Mucosa of stomach (tissue), 1 donor: ENCODE results near the gene CCM2.
A peak's percentile ranks its signal among the peaks of the same experiment; 100 is the strongest.

Experiments used
- H3K27me3 ChIP-seq: one replicate; pipeline ENCODE4 v1.7.0; 2013; ENCODE audit warnings: mild to moderate bottlenecking, low read length; ENCODE audit not compliant: control insufficient read depth, insufficient read depth
- H3K36me3 ChIP-seq: one replicate; pipeline ENCODE4 v1.7.0; 2013; ENCODE audit warnings: low read length; ENCODE audit not compliant: control insufficient read depth, insufficient read depth
- H3K4me1 ChIP-seq: one replicate; pipeline ENCODE4 v1.7.0; 2013; ENCODE audit warnings: mild to moderate bottlenecking, low read length; ENCODE audit not compliant: control insufficient read depth, insufficient read depth
- H3K4me3 ChIP-seq: one replicate; pipeline ENCODE4 v1.7.0; 2013; ENCODE audit warnings: low read length
- H3K9ac ChIP-seq: one replicate; pipeline ENCODE4 v1.7.0; 2013; ENCODE audit warnings: mild to moderate bottlenecking, low read length, moderate library complexity
- H3K9me3 ChIP-seq: one replicate; pipeline ENCODE4 v1.7.0; 2013; ENCODE audit warnings: mild to moderate bottlenecking, low read length, moderate library complexity; ENCODE audit not compliant: control insufficient read depth
- donor health status: Pancreatic carcinoma.

CCM2 gene

DNA sequence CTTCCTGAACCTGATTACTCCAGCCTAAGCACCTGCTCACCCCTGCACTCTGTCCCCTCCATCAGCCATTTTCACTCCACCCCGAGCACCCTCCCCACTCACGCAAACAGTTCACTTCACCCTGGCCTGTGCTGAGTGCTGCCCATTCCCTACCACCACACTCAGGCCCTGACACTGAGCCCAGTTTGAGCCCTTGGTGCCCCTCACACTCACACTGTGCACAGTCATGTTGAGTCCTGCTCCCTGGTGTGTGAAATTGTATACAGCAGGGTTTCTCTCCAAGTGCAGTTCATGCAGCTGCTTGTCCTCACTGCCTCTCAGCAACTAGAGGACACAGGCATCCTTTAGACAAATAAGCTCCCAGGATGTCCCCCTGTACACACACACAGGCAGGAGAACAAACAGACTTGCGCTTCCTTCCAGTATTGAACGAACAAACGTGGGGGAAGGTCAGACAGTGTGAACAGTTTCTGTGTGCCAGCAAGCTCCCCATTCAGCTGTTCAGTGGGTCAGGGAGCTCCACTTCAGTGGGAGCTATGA, 28.0 kb upstream of the CCM2 start:
- no peaks in the 10 kb centered on the region for H3K36me3 ChIP-seq
- H3K9ac ChIP-seq = no peak overlapping the region
- H3K27me3 ChIP-seq = no peaks in the 10 kb centered on the region
- peaks cover 8% of the 10 kb centered on the region for H3K4me1 ChIP-seq
- no peaks in the 10 kb centered on the region for H3K9me3 ChIP-seq
- no peak overlapping the region for H3K4me3 ChIP-seq

- Histone ChIP-seq H3K4me1 (peaks cover 5% of the 10 kb centered on the region), H3K9ac (no peak overlapping the region), H3K27me3 (no peaks in the 10 kb centered on the region), H3K4me3 (no peak overlapping the region), H3K36me3 (no peaks in the 10 kb centered on the region), H3K9me3 (no peaks in the 10 kb centered on the region)
Observed at GRCh38 chr7:44972562-44972961, 27.4 kb upstream of the CCM2 start.

DNA sequence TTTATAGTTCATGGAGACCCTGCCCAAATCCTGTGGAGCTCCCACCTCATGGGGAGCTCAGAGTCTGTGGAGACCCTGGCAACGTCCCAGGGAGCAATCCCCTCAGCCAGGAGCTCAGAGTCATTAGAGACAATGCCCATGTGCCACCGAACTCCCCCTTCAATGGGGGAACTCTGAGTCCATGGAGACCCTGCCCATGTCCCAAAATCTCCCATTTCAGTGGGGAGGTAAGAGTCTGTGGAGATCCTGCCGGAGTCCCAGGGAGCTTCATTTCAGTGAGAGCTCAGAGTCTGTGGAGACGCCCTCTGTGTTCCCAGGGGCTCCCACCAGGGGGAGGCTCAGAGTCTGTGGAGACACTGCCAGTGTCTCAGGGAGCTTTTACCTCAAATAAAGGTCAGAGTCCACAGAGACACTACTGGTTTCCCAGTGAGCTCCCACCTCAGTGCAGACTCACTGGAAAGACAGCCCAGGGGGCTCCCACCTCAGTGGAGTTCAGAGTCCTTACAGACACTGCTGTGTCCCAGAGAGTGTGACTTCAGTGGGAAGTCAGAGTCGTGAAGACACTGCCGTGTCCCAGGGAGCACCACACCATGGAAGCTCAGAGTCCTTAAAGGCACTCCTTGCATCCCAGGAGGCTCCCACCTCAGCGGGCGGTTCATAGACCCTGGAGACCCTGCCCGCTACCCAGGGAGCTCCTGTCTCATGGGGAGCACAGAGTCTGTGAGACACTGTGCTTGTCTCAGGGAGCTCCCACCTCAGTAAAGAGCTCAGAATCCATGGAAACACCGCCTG, 26.2 kb upstream of the CCM2 start:
- Histone ChIP-seq H3K4me3 (no peak overlapping the region), H3K9me3 (no peaks in the 10 kb centered on the region), H3K9ac (no peak overlapping the region), H3K4me1 (peaks cover 11% of the 10 kb centered on the region), H3K36me3 (no peaks in the 10 kb centered on the region), H3K27me3 (no peaks in the 10 kb centered on the region)

GRCh38 chr7:44974549-44974948, 25.5 kb upstream of the CCM2 start:
- Histone ChIP-seq H3K36me3 (no peaks in the 10 kb centered on the region), H3K9ac (no peak overlapping the region), H3K4me3 (no peak overlapping the region), H3K4me1 (peaks cover 11% of the 10 kb centered on the region), H3K9me3 (no peaks in the 10 kb centered on the region), H3K27me3 (no peaks in the 10 kb centered on the region)

GRCh38 chr7:44975331-44976039, 24.5 kb upstream of the CCM2 start:
- Histone ChIP-seq H3K27me3 (no peaks in the 10 kb centered on the region), H3K4me3 (no peak overlapping the region), H3K9me3 (no peaks in the 10 kb centered on the region), H3K36me3 (no peaks in the 10 kb centered on the region), H3K4me1 (peaks cover 11% of the 10 kb centered on the region), H3K9ac (no peak overlapping the region)

GRCh38 chr7:44976040-44976745, 23.8 kb upstream of the CCM2 start:
- peaks cover 11% of the 10 kb centered on the region for H3K4me1 ChIP-seq
- H3K36me3 ChIP-seq = no peaks in the 10 kb centered on the region
- H3K9me3 ChIP-seq = no peaks in the 10 kb centered on the region
- no peak overlapping the region for H3K4me3 ChIP-seq
- H3K9ac ChIP-seq = no peak overlapping the region
- H3K27me3 ChIP-seq = no peaks in the 10 kb centered on the region

DNA sequence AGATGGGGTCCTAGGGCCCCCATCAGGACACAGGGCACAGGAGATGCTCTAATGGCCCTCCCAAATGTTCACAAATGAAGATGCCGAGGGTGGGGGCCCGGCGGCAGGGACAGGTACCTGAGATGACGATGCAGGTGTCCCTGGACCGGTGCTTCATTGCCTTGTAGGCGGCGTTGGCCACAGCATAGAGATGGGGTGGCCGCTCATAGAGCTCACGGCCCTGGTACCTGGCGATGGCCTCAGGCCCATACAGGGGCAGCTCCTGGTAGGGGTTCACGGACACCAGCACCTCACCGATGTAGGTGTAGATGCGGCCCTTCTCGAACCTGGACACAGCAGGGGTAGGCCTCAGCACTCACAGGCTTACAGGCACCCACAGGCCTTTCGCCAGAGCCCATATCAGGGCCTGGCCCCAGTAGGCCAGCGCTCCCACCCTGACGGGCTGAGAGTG, 23.2 kb upstream of the CCM2 start:
- no peaks in the 10 kb centered on the region for H3K36me3 ChIP-seq
- no peak overlapping the region for H3K9ac ChIP-seq
- H3K27me3 ChIP-seq = no peaks in the 10 kb centered on the region
- no peak overlapping the region for H3K4me3 ChIP-seq
- H3K9me3 ChIP-seq = no peaks in the 10 kb centered on the region
- peaks cover 11% of the 10 kb centered on the region for H3K4me1 ChIP-seq

GRCh38 chr7:44977304-44977958, 22.6 kb upstream of the CCM2 start:
- Histone ChIP-seq H3K9me3 (no peaks in the 10 kb centered on the region), H3K9ac (no peak overlapping the region), H3K4me1 (peaks cover 11% of the 10 kb centered on the region), H3K36me3 (no peaks in the 10 kb centered on the region), H3K4me3 (no peak overlapping the region), H3K27me3 (no peaks in the 10 kb centered on the region)

- no peaks in the 10 kb centered on the region for H3K27me3 ChIP-seq
- no peak overlapping the region for H3K9ac ChIP-seq
- H3K9me3 ChIP-seq = no peaks in the 10 kb centered on the region
- no peak overlapping the region for H3K4me3 ChIP-seq
- H3K36me3 ChIP-seq = peaks cover under 1% of the 10 kb centered on the region
- H3K4me1 ChIP-seq = peaks cover 11% of the 10 kb centered on the region
Observed at GRCh38 chr7:44977959-44978335, 22.1 kb upstream of the CCM2 start.

GRCh38 chr7:44978511-44979366, 21.3 kb upstream of the CCM2 start, which contains the start of gene MYO1G:
MYO1G (minus strand) TSS chr7:44979015; CDS start chr7:44978961, 54 bp downstream.
- Histone ChIP-seq H3K9me3 (no peaks in the 10 kb centered on the region), H3K4me1 (peaks cover 10% of the 10 kb centered on the region), H3K9ac (peak within 1 kb of the TSS; percentile 11), H3K4me3 (no peak within 1 kb of the TSS), H3K27me3 (no peaks in the 10 kb centered on the region), H3K36me3 (peaks cover 9% of the 10 kb centered on the region)
